Left lobe of liver (tissue), 2 donors: ENCODE measurements around the gene PSG4. TPM values are rescaled to one million over a fixed set of nuclear protein-coding genes. Genes with fewer than 3 reads are reported as not detected.
A peak's percentile ranks its signal among the peaks of the same experiment; 100 is the strongest.
"Not testable (repeated sequence)": the region's sequence is repeated elsewhere in the genome, so short reads cannot be mapped to it uniquely, and the experiment has no call there.

Source experiments
- ATAC-seq: fragments of 200-7000 bp; cut with Tn5 transposase; one replicate; pipeline ENCODE4 v1.9.1; 2020; ENCODE audit warnings: mild to moderate bottlenecking, moderate library complexity
- DNase-seq: peaks from one replicate; pipeline ENCODE4 v3.0.0-alpha.2; 2020; ENCODE audit warnings: low spot score
- total RNA-seq: library from RNA; stranded (reverse); gene quantifications from one replicate; pipeline ENCODE4 v1.2.1, GENCODE V29; 2021
- donor health status: DM: no; HTN: no; CAD: no; lungs with moderate emphysema.
- donor health status: DM: no; HTN: yes; CAD: no.

The PSG4 gene
- total RNA-seq, 1 donor from 2014 or later, result not detected

DNA sequence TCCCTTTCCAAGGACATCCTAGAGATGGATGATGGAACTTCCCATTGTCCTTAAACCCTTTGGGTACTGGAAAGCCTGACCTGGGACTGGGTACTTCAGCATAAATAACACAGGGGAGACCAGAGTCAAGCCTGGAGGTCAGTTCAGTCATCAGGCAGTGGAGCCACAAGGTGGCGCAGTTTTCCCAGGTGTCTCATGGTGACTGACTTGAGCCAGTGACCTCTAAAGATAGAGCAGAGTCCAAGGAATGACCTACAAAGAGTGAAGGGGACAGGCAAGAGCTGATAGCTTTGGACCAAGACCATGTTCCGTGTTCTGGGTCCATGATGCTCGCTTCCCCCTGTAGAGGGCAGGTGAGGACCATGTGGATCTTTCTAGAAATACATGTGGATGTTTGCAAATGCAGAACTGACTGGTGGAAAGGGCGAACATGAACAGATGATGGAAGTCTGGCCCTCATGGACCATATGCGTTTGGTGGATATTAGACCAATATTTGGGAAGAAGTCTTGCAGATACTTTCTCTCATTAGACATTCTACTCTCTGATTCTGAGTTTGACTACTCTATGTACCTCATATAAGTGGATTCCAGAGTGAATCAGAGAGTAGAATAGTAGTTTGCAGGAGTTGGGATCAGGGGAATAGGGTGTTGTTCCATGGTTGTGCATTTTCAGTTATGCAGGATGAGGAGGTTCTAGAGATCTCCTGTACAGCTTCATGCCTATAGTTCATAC lies 6.6 kb downstream of the PSG4 start:
- DNase-seq, ATAC-seq: not testable (repeated sequence)

DNA sequence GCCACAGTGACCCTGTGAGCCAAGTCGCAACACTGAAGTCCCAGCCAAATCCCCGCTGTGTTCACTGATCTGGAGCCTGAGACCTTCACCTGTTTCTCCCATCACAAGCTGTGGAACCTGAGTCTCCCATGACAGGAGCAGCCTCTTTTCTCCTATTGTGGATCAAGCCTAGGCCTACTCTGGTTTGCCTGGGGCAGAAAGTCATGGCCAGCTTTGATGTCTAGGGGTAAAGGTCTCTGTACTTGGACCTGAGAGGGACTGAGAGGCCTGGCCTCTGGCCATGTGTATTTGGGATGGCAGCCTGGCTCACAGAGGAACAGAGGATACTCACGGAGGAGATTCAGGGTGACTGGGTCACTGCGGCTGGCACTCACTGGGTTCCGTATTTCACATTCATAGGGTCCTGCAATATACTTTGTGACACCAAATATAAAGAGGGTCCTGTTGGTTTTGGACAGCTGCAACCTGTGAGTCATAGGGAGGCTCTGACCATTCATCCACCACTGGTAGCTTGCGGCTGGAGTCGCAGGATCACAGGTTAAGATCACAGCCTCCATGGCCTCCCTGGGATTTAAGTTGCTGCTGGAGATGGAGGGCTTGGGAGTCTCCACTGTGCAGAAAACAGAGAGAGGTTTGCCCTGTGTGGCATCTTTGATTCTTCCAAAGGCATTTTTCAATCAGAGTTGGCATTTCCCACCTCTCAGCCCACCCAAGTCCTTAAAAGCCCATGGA lies 7.6 kb downstream of the PSG4 start:
- DNase-seq, result peak; percentile 68
- ATAC-seq, result not testable (repeated sequence)

DNA sequence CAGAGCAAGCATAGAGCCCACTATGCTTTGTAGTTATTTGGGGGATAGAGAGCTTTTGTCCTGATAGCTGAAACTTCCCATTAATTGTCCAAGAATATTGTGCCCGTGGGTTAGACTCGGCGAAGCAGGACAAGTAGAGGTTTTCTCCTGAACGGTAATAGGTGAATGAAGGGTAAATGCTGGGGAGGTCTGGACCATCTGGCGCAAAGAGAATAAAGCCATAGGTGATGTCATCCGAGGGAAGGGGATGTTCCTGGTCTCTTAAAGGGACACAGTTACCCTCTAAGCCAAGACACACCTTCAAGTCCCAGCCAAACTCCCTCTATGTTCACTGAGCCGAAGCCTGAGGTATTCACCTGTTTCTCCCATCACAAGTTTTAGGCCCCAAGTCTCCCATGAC lies 11.0 kb downstream of the PSG4 start:
- not testable (repeated sequence) for ATAC-seq, DNase-seq

DNA sequence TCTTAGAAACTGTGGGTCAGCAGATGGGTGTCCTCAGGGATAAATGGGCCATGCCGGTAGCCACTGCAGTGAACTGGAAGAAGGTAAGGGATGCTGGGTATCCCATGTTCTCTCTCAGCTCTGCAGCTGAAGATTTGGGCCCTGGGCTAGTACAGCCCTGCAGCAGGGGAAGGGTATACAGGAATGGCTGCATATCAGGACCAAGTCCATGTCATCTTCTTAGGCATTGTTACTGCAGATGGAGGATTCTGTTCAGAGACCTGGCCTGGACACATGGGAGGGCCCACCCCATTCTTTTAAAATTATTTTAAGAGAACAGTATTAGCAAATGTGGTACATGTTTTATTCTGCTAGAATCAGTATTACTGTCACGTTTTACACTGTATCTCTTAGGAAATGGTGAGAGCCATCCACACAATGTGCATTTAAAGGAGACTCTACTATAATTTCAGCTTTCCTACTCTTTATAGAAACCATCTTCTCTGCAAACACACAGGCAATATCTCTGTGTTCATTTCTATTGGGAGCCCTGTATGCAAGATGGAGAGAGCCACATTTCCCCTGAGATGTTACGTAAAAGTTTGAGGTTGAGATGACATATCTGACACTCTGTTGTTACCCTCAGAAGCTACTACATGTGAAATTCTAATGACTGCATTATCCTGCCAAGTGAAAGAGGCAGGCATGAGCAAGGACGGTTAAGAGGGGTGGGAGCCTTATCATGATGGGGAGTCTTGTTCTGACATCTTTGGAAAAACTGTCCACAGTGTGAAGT lies 12.9 kb downstream of the PSG4 start:
- DNase-seq, result not testable (repeated sequence)

DNA sequence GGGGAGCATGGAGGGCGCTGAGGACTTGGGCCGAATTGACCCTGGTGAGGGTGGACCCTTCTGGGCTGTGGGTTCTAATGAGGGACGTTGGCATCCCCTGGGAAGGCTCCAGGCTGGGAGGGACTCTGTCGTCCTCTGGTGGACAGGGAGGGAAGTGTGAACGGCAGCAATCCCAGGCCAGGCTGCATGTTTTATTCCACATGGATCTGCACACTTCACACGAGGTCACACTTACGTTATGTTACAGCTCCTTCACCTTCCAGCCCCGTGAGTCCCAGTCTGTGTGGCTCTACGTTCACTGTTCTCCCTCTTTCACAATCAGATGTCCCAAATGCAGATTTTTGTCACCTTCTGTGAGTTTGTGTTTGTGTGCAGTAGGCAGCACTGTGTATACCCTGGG lies 17.3 kb downstream of the PSG4 start:
- not testable (repeated sequence) for DNase-seq, ATAC-seq

More for the DNA sequence above, 12.9 kb downstream of the PSG4 start:
- ATAC-seq, result not testable (repeated sequence)

DNA sequence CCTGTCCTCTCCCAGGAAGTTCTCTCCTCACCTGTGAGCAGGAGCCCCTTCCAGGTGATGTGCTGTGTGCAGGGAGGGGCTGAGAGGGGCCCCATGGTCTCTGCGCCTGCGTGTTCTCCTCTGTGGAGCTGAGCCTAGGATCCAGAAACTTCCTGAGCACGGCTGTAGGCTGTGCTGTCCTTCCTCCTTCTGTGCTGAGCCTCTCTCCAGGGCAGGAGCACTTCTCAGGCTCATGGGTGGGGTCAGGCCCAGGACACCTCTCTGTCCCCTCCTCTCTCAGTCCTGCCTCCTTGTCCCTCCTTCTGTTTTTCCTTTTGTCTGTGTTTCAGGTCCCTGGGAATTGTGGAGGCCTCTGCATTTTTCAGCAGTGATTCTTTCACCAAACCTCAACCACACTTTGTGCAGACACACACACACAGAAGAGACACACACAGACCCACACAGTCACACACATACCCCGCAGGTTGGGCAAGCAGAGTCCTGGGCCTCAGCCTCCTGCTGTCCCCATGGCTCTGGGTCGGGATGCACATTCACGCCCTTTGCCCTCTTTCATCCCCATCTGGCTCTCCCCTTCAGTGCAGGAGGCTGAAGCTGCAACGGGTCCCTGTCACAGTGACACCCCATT lies 19.0 kb downstream of the PSG4 start, which contains the start of gene PSG5:
TSS of gene PSG5 (minus strand) at position 226 of the 625 bp plus-strand sequence. CDS start at position 95, 131 bp downstream.
- ATAC-seq, DNase-seq: not testable (repeated sequence)

DNA sequence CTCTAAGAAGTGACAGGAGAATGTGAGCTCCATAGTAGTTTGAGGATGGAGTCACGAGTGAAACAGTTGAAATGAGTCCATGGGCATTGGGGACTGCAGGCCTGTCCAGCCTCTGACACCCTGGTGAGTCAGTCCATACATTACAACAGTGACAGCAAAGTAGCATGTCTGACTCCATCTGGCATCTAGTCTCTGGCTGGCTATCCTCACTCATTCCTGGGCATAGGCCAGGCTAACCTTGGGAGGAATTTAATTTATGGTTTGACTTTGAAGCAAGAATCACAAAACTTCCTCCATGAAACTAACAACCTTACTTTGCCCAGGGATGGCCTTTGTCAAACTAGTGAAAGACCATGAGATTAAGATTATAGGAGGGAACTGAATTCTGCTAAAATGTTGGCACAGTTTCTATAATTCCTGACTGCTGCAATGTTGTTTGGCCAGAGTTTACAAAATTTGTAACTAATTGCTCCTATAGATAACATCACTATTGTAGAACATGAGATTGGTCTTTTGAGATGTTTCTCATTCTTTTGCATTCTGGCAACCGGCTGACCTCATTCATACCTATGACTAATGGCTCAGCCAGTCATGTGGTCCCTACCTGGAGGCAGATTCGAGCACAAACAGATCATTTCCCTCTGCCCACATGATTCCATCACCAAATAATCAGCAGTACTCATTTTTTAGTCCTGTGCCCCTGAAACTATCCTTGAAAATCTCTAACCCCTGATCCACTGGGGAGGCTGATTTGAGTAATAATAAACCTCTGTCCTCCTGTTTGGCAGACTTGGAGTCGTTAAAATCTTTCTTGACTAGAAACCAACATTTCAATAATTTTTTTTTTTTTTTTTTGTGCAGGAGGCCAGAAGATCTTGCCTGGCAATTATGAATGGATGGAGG lies 23.3 kb downstream of the PSG4 start:
- not testable (repeated sequence) for ATAC-seq, DNase-seq

DNA sequence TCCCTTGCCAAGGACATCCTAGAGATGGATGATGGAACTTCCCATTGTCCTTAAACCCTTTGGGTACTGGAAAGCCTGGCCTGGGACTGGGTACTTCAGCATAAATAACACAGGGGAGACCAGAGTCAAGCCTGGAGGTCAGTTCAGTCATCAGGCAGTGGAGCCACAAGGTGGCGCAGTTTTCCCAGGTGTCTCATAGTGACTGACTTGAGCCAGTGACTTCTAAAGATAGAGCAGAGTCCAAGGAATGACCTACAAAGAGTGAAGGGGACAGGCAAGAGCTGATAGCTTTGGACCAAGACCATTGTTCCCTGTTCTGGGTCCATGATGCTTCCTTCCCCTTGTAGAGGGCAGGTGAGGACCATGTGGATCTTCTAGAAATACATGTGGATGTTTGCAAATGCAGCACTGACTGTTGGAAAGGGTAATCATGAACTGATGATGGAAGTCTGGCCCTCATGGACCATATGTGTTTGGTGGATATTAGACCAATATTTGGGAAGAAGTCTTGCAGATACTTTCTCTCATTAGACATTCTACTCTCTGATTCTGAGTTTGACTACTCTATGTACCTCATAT lies 25.8 kb downstream of the PSG4 start:
- not testable (repeated sequence) for DNase-seq, ATAC-seq

DNA sequence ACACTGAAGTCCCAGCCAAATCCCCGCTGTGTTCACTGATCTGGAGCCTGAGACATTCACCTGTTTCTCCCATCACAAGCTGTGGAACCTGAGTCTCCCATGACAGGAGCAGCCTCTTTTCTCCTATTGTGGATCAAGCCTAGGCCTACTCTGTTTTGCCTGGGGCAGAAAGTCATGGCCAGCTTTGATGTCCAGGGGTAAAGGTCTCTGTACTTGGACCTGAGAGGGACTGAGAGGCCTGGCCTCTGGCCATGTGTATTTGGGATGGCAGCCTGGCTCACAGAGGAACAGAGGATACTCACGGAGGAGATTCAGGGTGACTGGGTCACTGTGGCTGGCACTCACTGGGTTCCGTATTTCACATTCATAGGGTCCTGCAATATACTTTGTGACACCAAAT lies 26.9 kb downstream of the PSG4 start:
- not testable (repeated sequence) for ATAC-seq
- peak; percentile 84 for DNase-seq

DNA sequence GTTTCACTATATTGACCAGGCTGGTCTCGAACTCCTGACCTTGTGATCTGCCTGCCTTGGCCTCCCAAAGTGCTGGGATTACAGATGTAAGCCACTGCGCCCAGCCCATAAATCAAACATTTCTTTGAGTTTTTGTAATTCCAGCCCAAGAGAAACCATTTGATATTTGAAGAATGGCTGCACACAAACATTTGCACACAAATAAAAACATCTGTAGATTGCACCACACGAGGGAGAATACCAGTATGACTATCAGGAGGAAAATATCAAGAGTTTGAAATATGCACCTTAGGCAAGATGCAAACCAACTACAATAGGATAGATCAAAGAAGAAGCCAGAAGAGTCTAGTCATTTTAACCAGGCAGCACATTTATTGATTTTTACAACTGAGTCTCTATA lies 39.5 kb downstream of the PSG4 start:
- not testable (repeated sequence) for ATAC-seq, DNase-seq

DNA sequence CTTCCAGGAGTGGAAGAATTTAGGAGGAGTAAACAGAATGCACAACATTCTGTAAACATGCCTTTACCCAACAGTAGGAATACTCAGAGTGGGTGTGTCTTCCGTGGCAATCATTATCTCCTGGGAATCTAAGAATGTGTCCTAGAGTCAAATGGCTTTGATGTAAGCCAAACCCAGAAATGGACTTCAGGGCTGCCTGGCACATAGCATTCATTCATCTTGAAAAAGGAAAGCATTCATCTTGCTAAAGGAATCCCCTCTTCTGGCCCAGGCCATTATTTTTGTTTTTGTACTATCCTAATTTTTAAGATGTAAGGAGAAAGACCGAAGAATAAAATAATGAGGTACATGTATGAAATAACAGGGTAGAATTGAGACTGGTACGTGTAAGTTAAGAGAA lies 42.3 kb downstream of the PSG4 start:
- DNase-seq, ATAC-seq: not testable (repeated sequence)

DNA sequence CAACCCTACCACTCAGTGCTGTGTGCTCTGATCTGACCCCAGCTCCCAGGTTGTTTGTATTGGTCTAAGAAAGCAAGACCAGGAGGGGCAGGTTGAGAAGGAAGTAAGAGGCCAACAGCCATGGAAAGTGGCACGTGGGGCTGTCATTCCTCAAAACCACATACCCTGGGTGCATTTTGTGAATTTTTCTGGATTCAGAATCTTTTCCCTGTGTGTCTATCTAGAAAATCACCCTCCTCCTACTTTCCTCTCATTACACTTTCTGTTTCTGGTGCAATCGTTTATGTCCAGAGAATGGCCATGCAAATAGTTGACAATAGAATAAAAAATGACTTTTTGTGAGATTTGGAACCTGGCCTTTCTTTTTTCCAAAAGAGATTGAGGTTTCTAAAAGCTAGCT lies 43.2 kb downstream of the PSG4 start:
- not testable (repeated sequence) for DNase-seq, ATAC-seq

DNA sequence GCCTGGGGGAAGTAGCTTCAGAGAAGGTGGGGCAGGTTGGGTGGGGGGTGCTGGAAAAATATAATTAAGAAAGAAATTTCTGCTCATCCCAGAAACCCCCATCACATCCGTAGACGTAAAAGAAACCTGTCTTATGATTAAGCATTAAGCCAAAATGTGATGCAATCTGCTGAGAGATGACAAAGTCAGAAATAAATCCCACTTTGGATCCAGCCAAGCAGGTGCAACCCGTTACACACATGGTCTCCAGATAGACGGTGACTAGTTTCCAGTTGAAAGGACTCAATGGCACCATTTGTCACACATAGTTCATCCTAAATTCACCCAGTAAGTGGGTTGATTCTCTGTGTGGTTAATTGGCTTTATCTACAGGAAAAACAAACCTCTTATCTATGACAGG lies 53.2 kb downstream of the PSG4 start:
- ATAC-seq (no peak), DNase-seq (no peak)

DNA sequence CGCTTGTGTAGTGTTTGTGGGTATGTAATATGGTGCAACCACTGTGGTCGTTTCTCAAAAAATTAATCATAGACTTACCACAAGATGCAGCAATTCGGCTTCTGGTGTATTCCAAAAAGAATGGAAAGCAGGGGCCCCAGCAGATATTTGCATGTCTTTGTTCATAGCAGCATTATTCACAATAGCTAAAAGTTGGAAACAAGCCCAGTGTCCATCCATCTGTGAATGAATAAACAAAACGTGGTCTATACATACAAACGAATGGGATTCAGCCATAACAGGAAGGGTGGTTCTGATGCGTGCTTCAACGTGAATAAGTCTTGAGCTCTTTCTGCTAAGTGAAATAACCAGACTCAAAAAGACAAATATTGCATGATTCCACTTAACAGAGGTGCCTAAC lies 55.6 kb downstream of the PSG4 start:
- ATAC-seq, DNase-seq: not testable (repeated sequence)

DNA sequence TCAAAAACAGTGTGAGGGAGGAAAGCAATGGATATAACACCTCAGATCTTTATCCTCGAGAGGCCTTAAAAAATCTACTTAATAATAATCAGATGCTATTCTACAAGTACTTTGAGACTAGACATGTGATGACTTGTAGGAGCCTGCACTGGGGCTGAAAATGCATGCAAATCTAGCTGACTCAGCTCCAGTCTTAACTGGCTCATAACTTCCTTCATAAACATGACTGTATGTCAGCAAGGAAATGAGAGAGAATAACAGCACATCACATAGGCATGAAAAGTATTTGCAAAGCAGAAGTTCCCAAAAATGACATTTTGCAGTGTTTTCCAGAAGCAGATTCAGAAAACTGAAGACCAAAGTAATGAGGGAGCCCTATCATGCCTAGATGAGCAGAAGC lies 57.2 kb downstream of the PSG4 start:
- DNase-seq (no peak), ATAC-seq (no peak)
